GM19023 (cell line): ENCODE measurements around the gene COLEC12.

ENCODE experiments used
- ATAC-seq: cut with Tn5 transposase; IDR thresholded peaks from one replicate; pipeline ENCODE4 v1.9.1; 2021; ENCODE audit warnings: mild to moderate bottlenecking, moderate library complexity; ENCODE audit not compliant: unreplicated experiment

The COLEC12 gene

GRCh38 chr18:500632-501405 is at the start of gene COLEC12:
Gene COLEC12, minus strand, starts transcription at chr18:500701. Its CDS starts 187 bp downstream, at chr18:500514.
- ATAC-seq: no peak

- no peak for ATAC-seq
Observed at GRCh38 chr18:549967-550366, 49.5 kb upstream of the COLEC12 start.

GRCh38 chr18:543447-544078 is 43.1 kb upstream of the COLEC12 start:
- ATAC-seq: no peak

GRCh38 chr18:533995-534601 is 33.6 kb upstream of the COLEC12 start:
- ATAC-seq: no peak

GRCh38 chr18:532632-533031 is 32.1 kb upstream of the COLEC12 start:
- no peak for ATAC-seq

GRCh38 chr18:532018-532417 is 31.5 kb upstream of the COLEC12 start:
- ATAC-seq: no peak

GRCh38 chr18:527146-527545 is 26.6 kb upstream of the COLEC12 start:
- ATAC-seq: no peak

- no peak for ATAC-seq
Observed at GRCh38 chr18:526681-527080, 26.2 kb upstream of the COLEC12 start.

GRCh38 chr18:525036-525797 is 24.7 kb upstream of the COLEC12 start:
- no peak for ATAC-seq

- peak; percentile 51 for ATAC-seq
Observed at GRCh38 chr18:524466-524865, 24.0 kb upstream of the COLEC12 start.

- no peak for ATAC-seq
Observed at GRCh38 chr18:523561-523960, 23.1 kb upstream of the COLEC12 start.

GRCh38 chr18:519019-519879 is 18.7 kb upstream of the COLEC12 start:
- ATAC-seq: peak; percentile 89

GRCh38 chr18:518081-518480 is 17.6 kb upstream of the COLEC12 start:
- no peak for ATAC-seq

GRCh38 chr18:515838-516237 is 15.3 kb upstream of the COLEC12 start:
- ATAC-seq: no peak

- ATAC-seq: no peak
Observed at GRCh38 chr18:515156-515815, 14.8 kb upstream of the COLEC12 start.

GRCh38 chr18:513826-514530 is 13.5 kb upstream of the COLEC12 start:
- no peak for ATAC-seq

GRCh38 chr18:512957-513356 is 12.5 kb upstream of the COLEC12 start:
- ATAC-seq: no peak

GRCh38 chr18:508835-509234 is 8.3 kb upstream of the COLEC12 start:
- no peak for ATAC-seq

- no peak for ATAC-seq
Observed at GRCh38 chr18:507636-508035, 7.1 kb upstream of the COLEC12 start.
